Activated CD8-positive, alpha-beta memory T cell treated with anti-CD3 and anti-CD28 coated beads, Interleukin-2, amount 50 U/mL, for 1 hour (primary cell): ENCODE data around the gene UBALD1.

Source experiments
- DNase-seq: peaks from one replicate; pipeline ENCODE4 v3.0.0-alpha.2; 2020; ENCODE audit errors: extremely low read depth

The UBALD1 gene

DNA sequence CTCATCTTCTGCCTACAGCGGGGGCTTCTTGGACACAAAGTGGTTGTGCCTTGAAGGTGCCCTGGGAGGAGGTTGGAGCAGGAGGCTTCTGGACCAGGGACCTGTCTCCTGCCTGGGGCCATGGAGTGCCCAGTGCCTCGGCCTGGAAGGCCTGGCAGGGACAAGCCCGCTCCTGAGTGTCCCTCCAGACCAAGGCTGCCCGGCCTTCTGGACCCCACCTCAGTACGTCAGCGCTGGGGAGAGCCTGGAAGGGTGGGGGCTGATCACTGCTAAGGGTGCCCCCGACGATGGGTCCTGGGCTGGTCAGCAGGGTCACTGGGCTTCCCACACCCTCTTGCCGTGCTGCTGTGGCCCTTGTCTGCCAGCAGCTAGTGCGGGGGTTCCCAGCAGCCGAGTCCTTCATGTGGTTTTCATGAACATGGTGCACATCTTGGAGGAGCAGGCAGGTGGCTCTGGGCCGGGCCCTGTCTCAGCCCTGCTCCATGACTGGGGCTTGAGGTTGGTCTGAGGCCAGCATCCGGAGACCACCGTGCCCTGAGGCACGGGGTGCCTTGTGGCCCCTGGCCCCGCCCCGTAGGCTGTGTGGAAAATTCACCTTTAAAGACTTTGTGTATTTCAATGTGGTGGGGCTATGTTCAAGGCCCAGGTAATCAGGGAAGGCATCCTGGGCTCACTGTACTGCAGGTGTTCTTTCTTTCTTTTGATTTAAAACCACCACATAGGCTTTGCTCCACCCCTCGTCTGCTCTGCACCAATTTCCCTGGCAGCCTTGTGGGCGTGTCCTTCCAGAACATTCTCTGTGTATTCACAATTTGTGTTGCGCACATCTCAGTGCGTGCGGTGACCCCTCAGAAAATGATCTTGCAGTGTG, 32.3 kb upstream of the UBALD1 start:
- no peak for DNase-seq

DNA sequence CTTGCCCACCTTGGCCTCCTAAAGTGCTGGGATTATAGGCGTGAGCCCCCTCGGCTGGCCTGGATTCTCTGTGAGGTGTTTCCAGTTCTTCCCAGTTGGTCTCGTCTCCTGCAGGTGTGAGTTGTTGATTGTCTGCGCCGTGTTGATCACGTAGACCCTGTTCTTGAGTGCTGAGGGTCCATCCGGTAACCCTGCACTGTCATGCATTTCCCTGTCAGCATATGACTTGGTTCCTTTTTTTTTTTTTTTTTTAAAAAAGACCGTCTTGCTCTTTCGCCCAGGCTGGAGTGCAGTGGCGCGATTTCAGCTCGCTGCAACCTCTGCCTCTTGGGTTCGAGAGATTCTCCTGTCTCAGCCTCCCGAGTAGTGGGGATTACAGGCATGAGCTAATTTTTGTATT, 27.2 kb upstream of the UBALD1 start:
- DNase-seq: no peak

DNA sequence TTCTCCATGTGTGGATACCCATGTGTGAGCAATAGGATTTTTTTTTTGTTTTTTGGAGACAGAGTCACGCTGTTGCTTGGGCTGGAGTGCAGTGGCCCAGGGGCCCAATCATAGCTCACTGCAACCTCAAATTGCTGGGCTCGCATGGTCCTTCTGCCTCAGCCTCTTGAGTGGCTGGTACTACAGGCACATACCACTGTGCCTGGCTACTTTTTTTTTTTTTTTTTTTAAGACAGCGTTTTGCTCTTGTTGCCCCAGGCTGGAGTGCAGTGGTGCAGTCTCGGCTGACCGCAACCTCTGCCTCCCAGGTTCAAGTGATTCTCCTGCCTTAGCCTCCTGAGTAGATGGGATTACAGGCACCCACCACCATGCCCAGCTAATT, 26.6 kb upstream of the UBALD1 start:
- no peak for DNase-seq

DNA sequence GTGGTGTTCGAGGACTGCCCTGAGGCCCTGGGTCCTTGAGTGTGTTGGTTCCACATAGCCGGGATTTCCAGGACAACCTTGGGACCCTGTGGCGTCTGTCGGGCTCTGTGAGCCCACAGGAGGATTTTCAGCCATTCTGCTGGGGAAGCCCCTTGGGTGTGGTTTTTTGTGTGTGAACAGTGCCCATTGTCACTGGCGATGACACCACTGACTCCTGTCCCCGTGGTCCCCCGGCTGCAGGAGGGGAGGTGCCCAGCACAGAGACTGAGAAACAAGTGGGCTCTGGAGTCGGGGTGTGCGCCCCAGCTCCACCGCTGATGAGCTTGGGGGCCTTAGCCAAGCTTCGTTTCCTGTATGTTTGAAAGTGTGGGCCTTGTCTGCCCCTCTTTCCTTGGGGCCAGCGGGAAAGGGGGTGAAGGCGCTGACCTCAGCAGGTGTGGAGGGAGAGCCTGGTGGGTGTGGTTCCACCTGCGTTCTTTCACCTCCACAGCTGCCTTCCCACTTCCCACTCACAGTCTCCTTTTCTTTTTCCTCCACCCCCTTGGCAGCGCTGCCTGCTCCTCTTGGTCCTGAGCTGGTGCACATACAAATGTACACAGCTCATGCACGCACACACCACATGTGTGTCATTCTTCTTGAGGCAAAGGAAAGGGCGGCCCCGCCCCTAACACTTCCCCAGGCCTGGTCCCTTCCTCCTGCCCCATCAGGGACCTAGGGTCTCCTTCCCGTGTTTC, 26.1 kb upstream of the UBALD1 start:
- no peak for DNase-seq

DNA sequence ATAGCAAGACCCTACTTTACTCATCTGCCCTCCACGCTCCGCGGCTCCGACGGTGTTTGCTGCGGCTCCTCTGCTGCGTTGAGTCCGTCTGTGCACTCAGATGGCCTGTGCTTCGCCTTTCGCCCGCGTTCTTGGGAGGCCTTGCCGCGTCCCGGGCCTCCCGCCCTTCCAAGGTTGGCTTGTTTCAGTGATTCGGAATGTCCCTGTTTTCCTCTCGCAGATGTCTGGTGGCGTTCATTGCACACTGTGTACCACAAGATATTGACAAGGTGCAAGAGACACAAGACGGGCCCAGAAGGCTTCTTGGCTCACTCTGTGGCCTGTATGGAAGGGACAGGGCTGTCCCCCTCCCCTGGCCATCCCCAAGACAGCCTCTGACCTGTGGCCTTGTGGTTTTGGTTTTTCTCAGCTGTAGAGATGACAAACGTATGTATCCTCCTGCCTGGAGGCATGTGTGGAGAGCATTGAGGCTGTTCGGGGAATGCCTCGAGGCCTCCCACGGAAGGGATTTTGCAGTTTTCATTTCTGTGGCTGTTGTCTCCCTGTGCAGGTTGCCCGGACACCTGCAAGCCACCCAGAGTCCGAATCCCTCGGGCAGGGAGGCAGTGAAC, 25.3 kb upstream of the UBALD1 start:
- DNase-seq: no peak

DNA sequence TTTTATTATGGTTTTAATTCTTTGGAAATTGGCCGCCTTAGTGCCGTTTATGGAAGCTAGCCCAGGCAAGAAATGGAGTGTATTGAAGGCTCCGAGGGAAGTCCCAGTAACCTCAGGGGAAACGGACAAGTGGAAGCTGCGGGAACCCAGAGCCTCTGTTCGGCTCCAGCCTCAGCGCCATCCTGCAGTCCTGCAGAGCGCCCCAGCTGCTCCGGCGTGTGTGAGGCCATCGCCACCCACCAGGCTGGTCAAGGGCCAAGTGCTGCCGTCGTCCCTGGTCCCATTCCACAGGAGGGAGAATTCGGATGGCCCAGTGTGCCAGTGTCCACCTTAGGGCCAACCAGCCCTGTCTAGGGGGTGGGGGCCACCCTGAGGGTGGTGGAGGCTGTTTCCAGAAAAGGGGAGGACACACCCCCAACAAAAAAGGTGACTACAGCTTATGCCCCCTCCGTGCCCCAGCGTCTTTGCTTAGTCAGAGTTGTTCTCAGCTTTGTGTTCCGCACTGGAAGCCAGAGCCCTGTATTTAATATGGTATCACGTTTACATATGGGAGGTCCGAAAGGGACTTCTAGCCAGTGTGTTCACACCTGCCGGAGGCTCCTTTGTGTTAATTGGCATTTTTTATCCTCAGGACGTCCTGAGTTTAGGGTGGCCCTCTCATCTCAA, 22.9 kb upstream of the UBALD1 start:
- no peak for DNase-seq

DNA sequence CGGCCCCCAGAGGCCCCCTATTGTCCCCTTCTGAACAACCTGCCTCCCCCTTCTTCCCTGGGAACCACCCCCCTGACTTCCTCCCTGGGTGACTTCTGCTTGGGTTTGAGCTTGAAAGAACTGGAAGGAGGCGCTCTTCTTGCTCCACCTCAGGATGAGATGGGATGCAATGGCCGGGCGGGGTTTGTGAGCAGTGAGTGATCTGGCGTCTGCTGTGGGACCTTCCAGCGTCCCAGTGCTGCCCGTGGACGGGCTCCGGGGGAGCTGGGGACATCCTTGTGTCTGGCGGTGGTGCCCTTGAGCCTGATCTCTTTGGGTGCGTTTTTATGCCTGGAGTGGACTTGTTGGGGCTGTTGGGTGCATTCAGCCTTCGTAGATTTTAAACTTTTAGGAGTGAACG, 21.5 kb upstream of the UBALD1 start:
- DNase-seq: no peak

DNA sequence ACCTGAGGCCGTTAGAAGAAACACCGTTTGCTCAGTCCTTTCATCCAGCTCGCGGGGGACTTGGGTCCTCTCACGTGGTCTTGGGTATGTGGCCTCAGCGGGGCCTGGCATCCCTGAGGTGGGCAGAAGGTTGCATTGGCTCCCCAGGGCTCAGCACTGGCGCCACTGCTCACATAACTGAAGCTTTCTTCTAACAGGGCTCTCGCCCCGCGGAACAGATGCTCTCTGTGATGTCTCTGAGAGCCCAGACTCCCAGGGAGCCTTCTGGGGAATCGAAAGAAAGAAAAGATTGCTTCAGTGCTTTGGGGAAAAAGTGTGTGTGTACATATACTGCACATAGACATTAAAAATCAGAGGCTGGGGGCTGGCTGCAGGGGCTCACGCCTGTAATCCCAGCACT, 20.1 kb upstream of the UBALD1 start:
- no peak for DNase-seq

DNA sequence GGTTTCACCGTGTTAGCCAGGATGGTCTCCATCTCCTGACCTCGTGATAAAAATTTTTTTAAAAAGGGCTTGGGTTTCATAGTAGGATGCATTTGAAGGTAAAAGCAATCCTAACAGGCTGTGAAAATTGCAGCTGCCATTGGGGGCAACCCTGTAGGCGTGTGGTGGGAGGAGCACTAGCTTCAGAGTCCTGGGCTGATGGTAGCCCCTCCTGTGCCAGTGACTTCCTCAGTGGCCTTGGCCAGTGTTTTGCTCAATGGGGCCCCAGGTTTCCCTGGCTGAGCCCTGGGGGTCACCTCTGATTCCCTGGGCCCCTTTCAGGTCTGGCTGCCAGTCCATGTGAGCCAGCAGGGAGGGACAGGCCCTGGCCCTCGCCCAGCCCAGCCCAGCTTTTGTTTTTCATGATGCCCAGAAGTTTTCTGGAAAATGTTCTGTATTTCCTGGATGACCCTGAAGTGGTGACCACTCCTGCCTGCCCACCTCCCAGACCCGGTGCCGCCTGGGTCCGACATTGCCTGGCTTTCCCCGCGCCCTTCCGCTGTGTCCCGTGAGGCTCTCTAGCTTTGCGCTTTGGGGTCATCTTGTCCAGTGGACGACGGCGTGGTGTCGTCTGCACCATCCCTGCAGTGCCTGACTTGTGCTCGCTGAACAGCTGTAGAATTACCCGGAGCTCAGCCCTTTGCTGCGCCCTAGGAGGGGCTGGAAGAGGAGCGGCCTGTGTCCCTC, 19.4 kb upstream of the UBALD1 start:
- DNase-seq: no peak

DNA sequence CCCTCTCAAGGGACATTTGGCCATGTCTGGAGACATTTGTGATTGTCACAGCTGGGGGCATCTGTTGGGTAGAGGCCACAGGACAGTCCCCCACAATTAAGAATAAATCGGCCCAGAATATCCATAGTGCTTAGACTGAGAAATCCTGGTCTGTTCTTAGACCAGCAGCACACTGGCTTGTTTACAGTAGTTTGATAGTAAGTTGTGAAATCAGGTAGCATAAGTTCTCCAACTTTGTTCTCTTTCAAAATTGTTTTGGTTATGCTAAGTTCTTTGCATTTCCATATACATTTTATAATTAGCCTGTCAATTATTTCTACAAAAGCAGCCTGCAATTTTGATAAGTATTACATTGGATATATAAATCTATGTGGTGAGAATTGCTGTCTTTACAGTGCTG, 16.8 kb upstream of the UBALD1 start:
- DNase-seq: no peak

DNA sequence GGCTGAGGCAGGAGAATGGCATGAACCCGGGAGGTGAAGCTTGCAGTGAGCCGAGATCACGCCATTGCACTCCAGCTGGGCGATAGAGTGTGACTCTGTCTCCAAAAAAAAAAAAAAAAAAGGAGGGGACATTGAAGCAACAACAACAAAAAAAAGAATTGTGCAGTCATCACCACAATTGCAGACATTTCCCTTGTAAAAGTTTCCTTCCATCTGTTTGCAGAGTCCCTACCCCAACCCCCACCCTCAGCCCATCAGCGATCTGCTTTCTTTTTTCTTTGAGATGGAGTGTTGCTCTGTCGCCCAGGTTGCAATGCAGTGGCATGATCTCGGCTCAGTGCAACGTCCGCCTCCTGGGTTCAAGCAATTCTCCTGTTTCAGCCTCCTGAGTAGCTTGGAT, 13.6 kb upstream of the UBALD1 start:
- DNase-seq: no peak

DNA sequence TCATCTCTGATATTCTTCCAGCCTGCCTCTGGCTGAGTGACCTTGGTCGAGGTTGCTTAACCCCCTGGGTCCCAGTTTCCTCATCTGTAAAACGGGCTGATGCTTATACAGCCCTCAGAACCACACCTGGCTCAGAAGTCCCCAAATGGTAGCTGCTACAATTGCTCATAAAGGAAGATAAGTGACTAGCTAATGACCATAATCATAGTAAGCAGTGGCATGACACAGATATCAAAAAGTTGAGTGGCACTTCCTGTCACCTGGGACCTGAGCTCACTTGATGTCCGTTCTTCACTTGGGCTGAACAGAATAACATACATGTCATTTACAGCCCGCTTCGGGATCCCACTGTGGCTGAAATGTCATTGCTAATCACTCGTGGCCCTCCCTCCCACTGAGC, 11.7 kb upstream of the UBALD1 start:
- DNase-seq: no peak

DNA sequence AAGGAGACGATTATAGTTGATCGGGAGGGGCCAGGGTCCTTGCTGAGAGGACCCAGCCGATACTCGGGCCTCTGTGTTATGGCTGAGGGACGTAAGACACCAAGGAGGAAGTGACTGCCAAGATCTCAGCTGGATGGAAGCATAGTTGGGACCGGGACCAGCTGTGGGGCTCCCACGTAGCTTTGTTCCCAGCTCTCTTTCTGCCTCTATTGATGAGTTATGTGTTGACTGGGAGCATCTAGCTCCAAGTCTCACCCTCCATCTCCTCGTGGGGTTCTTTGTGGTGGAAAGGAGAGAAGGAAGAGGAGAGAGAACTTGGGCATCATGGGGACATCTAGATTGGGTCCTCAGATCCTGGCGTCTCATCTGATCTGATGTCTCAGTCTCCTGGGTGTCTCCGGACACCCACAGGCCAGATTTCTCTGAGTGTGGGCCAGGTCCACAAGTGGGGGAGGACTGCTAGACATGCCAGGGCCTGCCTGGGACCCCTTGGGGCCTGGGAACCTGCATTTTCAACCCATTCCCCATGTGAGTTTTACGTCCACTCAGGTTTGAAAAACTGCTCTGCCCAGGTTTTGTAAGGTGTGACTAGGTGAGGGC, 11.0 kb upstream of the UBALD1 start:
- no peak for DNase-seq

DNA sequence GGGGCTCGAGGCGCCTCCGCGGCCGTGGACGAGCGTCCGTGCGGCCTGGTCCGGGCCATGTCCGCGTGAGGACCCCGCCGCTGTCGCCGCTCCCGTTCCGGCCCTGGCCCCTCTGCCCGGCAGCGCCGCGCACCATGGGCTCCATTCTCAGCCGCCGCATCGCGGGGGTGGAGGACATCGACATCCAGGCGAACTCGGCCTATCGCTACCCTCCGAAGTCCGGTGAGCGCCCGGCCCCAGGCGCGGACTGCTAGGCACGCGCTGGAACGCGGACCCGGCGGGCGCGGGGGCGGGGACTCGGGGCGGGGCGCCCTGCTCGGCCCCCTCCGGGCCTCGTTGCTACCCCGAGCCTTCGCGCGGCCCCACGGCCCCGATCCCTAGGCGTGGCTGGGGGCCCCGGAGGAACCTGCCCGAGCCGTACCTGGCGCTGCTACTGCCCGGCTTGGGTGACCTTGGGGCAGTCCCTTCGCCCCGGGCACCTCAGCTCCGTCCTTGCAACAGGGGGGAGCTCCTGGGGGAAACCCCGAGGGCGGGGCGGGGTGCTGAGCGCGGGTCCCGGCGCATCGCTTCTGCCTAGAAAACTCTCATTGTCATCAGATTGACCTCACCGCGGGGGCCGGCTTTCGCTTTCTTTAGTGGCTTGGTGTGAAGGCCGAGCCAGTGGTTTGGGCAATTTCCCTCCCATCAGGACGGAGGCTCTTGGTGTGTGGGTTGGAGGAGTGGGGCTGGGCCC, 10.3 kb upstream of the UBALD1 start:
- no peak for DNase-seq

DNA sequence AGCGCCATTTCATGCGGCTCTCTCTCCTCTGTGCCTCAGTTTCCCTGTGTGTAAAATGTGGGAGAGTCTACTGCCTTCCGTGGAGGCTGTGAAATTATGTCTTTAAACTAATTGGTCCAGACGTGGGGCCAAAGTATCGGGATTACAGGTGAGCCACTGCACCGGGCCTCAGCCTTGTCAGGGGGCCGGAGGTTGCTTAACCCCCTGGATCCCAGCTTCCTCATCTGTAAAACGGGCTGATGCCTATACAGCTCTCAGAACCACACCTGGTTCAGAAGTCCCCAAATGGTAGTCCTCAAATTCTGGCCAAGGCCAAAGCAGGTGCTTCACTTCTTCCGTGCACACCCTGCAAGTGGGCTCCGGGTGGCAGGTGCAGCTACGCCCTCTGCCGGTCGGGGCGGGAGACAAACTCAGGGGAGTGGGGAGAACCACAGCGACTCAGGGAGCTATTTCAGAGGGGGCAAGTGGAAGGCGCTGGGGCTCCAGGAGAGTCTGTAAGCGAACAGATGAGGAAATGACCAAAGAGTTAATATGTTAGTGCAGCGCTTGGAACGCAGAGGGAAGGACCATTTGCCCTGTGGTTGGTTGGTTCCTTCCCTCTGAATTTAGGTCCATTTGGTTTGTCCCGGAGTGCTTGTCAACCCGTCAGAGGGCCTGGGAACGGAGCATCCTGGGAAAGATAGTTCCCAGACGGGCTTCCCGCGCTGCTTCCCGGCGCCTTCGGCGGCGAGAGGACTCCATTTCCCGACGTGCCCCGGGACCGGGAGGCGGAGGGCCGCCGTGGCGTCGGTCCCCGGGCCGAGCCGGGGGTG, 9.5 kb upstream of the UBALD1 start, which contains the start of gene MGRN1:
Gene MGRN1 (plus strand): TSS at position 812 of the 812 bp plus-strand sequence. CDS start 135 bp downstream, outside the sequence.
- peak; percentile 78 for DNase-seq

DNA sequence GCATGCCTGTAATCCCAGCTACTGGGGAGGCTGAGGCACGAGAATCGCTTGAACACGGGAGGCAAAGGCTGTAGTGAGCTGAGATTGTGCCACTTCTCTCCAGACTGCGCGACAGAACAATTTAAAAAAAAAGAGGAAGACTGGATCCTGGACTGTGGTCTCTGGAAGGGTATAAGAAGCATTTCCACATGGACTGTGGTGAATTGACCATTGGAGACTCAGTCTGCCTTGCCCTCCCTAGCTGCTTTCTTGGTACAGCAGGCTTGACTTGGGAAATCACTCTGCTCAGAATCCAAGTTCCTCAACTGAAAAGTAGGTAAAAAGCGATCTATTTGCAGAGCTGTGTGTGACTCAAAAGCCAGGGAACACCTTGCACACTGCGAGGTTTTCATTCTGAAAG, 8.9 kb upstream of the UBALD1 start:
- no peak for DNase-seq

DNA sequence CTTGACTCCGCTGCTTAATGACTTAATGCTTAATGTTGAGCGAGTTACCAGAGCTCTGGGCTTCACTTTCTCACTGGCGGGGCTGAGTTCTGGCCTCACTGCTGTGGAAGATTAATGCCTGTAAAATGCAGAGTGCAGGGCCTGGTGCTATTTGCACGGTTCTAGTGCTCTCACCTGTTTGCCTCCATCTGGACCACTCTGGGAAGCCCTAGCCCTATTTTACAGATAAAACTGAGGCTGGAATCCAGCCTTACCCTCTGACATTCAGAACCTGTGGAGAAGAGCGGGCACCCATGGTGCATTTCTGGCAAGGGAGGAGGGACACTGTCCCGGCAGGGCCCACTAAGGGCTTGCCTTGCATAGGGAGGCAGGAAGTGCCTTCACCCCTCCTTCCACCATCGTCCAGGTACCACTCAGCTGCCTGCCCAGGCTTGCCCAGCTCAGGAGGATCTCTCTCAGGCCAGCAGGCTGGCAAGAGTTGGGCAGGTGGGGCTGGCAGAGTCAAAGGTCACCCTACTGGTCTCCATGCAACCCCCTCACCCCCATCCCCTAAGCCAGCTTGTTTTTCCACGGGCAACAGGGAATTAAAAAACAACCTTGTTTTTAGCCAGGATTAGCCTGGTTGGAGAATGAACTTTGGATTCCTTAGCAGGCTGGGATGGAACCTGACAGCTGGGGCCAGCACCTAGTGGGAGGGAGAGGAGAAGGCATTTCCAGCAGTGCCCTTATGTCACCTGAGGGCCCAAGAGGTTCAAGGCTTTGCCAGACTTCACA, 4.1 kb upstream of the UBALD1 start:
- DNase-seq: no peak

DNA sequence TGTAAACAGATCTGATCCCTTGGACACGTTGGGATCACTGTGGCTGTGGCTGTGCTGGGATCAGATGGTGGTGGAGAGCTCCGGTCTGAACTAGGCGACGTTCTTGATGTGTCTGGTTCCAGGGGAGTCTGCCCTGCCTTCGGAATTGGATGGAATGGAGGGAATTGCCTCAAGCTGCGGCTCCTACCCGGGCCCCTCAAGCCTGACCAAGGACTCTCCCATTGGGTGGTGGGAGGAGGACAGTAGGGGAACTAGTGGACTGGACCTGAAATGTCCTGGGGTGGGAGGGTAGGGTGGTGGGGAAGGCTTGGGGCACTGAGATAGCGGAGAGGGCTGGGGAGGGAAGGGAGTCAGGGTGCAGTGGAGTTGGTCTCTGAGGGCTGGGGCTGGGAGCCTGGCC, 3.2 kb upstream of the UBALD1 start:
- no peak for DNase-seq
